ENCODE data around the gene OTUB1. TPM values are rescaled to one million over a fixed set of nuclear protein-coding genes. Genes with fewer than 3 reads are reported as not detected.

OTUB1 gene
- total RNA-seq, 1 donor from 2014 or later: 124 TPM

DNA sequence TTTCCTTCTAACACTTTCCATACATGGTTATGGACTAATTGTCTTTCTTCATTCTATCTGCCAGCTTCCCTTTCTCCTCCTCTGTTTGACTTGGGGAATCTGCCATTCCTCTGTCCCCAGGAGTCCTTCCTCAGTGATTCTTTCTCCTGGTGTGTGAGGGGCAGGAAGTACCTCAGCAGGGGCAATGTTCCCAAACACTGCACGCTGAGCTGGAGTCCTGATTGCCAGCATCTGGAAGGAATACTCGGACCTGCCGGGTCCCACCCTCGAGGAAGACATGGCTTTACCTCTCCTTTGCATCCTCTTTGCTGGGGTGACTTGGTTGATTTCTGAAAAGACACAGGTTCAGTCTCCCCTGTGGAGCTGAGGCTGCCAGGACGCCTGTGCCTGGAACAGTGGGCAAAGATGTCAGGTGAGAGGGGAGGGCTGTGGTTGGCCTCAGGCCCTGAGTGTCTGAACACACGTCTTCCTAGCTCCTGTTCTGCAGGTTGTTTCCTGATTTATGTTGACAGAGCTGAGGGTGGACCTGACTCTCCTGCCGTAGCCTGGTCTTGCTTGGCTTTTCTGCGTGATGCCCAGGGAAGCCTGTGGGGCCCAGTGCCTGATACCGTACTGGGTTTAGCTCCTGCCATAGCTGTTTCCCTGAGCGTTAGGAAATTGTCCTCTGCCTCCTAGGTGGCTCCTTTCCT, 7.5 kb upstream of the OTUB1 start:
- Mint-ChIP-seq H3K4me3 (ENCODE audit: low read depth) (no peak overlapping the region), H3K9me3 (ENCODE audit: low read depth) (no peaks in the 10 kb centered on the region), H3K4me1 (ENCODE audit: low read depth) (peaks cover 15% of the 10 kb centered on the region), H3K36me3 (ENCODE audit: insufficient read depth) (peaks cover 1% of the 10 kb centered on the region), H3K27ac (no peak overlapping the region), H3K27me3 (no peaks in the 10 kb centered on the region)
- TF ChIP-seq, protein P1, sequence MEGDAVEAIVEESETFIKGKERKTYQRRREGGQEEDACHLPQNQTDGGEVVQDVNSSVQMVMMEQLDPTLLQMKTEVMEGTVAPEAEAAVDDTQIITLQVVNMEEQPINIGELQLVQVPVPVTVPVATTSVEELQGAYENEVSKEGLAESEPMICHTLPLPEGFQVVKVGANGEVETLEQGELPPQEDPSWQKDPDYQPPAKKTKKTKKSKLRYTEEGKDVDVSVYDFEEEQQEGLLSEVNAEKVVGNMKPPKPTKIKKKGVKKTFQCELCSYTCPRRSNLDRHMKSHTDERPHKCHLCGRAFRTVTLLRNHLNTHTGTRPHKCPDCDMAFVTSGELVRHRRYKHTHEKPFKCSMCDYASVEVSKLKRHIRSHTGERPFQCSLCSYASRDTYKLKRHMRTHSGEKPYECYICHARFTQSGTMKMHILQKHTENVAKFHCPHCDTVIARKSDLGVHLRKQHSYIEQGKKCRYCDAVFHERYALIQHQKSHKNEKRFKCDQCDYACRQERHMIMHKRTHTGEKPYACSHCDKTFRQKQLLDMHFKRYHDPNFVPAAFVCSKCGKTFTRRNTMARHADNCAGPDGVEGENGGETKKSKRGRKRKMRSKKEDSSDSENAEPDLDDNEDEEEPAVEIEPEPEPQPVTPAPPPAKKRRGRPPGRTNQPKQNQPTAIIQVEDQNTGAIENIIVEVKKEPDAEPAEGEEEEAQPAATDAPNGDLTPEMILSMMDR (IDR thresholded peaks at IDR 0.05; ENCODE audit: unreplicated experiment): no peak
- no peak for DNase-seq (ENCODE audit: low spot score, unreplicated experiment)

DNA sequence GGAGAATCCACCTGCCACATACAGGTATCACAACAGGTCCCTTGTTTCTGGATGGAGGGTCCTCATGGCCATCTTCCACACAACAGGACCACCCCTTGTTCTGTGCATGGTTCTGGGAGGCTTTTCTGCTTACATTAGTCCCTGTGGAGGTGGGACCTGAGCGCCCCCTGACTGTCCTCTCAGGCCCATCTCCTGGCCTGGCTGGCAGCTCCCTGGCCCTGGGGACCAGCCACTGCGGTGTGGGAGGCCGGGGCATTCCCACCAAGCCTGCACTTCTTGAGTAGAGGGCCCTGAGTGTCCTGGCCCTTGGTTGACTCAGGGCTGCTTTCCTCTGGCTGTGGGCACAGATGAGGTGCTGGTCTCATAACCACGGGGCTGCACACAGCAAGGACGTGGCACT, 6.8 kb upstream of the OTUB1 start:
- H3K4me1 Mint-ChIP-seq (ENCODE audit: low read depth): peaks cover 12% of the 10 kb centered on the region
- TF ChIP-seq, protein P1 (IDR thresholded peaks at IDR 0.05; ENCODE audit: unreplicated experiment): no peak
- no peaks in the 10 kb centered on the region for H3K9me3 Mint-ChIP-seq (ENCODE audit: low read depth)
- no peak overlapping the region for H3K27ac Mint-ChIP-seq
- peaks cover 1% of the 10 kb centered on the region for H3K36me3 Mint-ChIP-seq (ENCODE audit: insufficient read depth)
- no peak for DNase-seq (ENCODE audit: low spot score, unreplicated experiment)
- no peak overlapping the region for H3K4me3 Mint-ChIP-seq (ENCODE audit: low read depth)
- H3K27me3 Mint-ChIP-seq: no peaks in the 10 kb centered on the region

DNA sequence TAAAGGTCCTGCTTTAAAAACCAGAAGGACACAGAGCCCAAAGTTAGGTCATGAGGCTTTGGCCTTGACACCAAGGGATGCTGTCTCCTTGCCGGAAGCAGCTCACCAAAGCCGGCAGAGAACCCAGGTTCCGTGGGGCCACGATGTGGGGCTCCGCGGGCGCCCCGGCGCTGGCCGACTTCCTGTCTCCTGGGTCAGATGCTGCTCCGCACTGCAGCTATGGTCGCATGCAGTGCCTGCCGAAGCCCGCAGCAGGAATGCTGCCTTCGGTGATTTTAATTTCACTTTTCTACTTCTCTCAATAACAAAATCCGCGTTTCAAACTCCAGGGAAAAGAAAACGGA, 454 bp upstream of the OTUB1 start:
- peak overlapping the region; percentile 98 for H3K4me3 Mint-ChIP-seq (ENCODE audit: low read depth)
- H3K4me1 Mint-ChIP-seq (ENCODE audit: low read depth): peaks cover 18% of the 10 kb centered on the region
- TF ChIP-seq, protein P1 (IDR thresholded peaks at IDR 0.05; ENCODE audit: unreplicated experiment): no peak
- peak overlapping the region; percentile 97 for H3K27ac Mint-ChIP-seq
- DNase-seq (ENCODE audit: low spot score, unreplicated experiment): no peak
- H3K36me3 Mint-ChIP-seq (ENCODE audit: insufficient read depth): peaks cover 10% of the 10 kb centered on the region
- no peaks in the 10 kb centered on the region for H3K27me3 Mint-ChIP-seq
- no peaks in the 10 kb centered on the region for H3K9me3 Mint-ChIP-seq (ENCODE audit: low read depth)

DNA sequence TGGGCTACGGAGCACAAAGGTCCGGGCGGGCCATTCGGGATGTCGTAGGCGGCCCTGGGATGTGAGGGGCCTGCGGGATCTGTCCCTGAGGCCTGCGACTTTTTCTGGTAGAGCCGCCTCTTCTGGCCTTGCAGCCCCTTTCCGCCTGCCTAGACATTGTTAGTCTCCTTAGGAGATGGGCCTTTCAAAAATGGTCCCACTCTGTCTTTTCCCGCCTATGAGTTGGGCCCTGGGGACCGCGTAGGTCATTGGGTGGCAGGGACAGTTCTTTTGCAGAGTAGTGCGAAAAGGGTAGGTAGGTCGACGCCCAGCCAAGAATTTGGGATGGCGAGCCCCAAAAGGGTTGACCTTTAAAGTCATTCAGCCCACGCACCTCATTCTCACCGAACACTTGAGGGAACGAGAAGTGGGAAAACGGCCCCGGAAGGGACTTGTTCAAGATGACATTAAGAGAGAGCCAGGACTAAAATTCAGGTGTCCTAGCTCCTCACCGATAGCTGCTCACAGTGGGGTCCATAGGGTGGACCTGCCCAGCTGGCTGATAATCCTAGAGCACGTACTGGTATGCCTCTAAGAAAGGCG, 785 bp downstream of the OTUB1 start:
- TF ChIP-seq, protein P1 (IDR thresholded peaks at IDR 0.05; ENCODE audit: unreplicated experiment): no peak
- H3K9me3 Mint-ChIP-seq (ENCODE audit: low read depth): no peaks in the 10 kb centered on the region
- peaks cover 18% of the 10 kb centered on the region for H3K36me3 Mint-ChIP-seq (ENCODE audit: insufficient read depth)
- H3K27me3 Mint-ChIP-seq: no peaks in the 10 kb centered on the region
- no peak for DNase-seq (ENCODE audit: low spot score, unreplicated experiment)
- H3K4me3 Mint-ChIP-seq (ENCODE audit: low read depth): peak overlapping the region; percentile 78
- H3K4me1 Mint-ChIP-seq (ENCODE audit: low read depth): peaks cover 18% of the 10 kb centered on the region
- H3K27ac Mint-ChIP-seq: peak overlapping the region; percentile 90

DNA sequence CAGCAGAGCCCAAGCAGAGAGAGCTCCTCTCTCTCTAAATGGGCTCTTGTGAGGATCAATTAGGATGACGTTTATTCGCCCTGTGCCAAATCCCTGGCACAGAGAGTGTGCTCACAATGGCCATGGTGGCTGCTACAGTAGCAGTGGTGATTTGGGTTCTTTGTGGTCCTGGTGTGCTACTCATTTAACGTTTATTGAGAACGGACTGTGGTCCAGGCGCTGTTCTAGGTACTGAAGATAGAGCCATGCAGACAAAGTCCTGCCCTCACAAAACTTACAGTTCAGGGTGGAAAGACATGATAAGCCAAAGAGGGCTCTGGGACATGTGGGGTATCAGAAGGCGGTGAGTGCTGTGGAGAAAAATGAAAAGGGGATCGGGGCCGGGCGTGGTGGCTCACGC, 5.3 kb downstream of the OTUB1 start:
- H3K9me3 Mint-ChIP-seq (ENCODE audit: low read depth): no peaks in the 10 kb centered on the region

More for the DNA sequence above, 5.3 kb downstream of the OTUB1 start:
- no peaks in the 10 kb centered on the region for H3K27me3 Mint-ChIP-seq
- DNase-seq (ENCODE audit: low spot score, unreplicated experiment): no peak
- H3K36me3 Mint-ChIP-seq (ENCODE audit: insufficient read depth): peaks cover 30% of the 10 kb centered on the region
- peaks cover 8% of the 10 kb centered on the region for H3K4me1 Mint-ChIP-seq (ENCODE audit: low read depth)
- H3K4me3 Mint-ChIP-seq (ENCODE audit: low read depth): no peak overlapping the region
- H3K27ac Mint-ChIP-seq: no peak overlapping the region
- TF ChIP-seq, protein P1 (IDR thresholded peaks at IDR 0.05; ENCODE audit: unreplicated experiment): no peak

Measured in progenitor cell of endocrine pancreas (in vitro differentiated cells).